Natural killer cell (primary cell): ENCODE measurements around the gene STRADB. TPM values are rescaled to one million over a fixed set of nuclear protein-coding genes. Genes with fewer than 3 reads are reported as not detected.

Source experiments
- ATAC-seq, 3 donors: fragments of 150-1000 bp in 2 of 3; fragments of 200-7000 bp in 1 of 3; cut with Tn5 transposase; 1 replicate in 1 of 3; 2 replicates in 2 of 3; pipeline ENCODE4 v1.10.0; 2021; ENCODE audit warnings: mild to moderate bottlenecking in 2 of 3, moderate library complexity in 2 of 3
- DNase-seq, 2 donors: peaks; one replicate each; pipeline versions ENCODE4 v3.0.0 to v3.0.0-alpha.2; 2013 to 2021; ENCODE audit warnings: mixed read lengths in 1 of 2
- H3K27ac ChIP-seq: one replicate; pipeline ENCODE4 v1.5.1; 2013; ENCODE audit warnings: mild to moderate bottlenecking, low read length
- H3K27me3 ChIP-seq: one replicate; pipeline ENCODE4 v1.6.1; 2013; ENCODE audit warnings: low read length; ENCODE audit not compliant: control insufficient read depth, insufficient read depth
- H3K36me3 ChIP-seq: one replicate; pipeline ENCODE4 v1.6.1; 2013; ENCODE audit warnings: low read length; ENCODE audit not compliant: control insufficient read depth, insufficient read depth
- H3K4me1 ChIP-seq: one replicate; pipeline ENCODE4 v1.6.1; 2013; ENCODE audit warnings: low read length; ENCODE audit not compliant: control insufficient read depth, insufficient read depth
- H3K4me3 ChIP-seq: one replicate; pipeline ENCODE4 v1.5.1; 2013; ENCODE audit warnings: low read length
- H3K9me3 ChIP-seq: one replicate; pipeline ENCODE4 v1.6.1; 2013; ENCODE audit warnings: low read length; ENCODE audit not compliant: control insufficient read depth, insufficient read depth
- H3K27ac Mint-ChIP-seq, 2 donors: one replicate each; pipeline ENCODE4 v1.8.0; 2022; ENCODE audit warnings: mild to moderate bottlenecking in 2 of 2, mixed read lengths in 2 of 2, moderate library complexity in 1 of 2
- H3K27me3 Mint-ChIP-seq, 2 donors: one replicate each; pipeline ENCODE4 v1.8.0; 2022; ENCODE audit warnings: low read depth in 2 of 2, mixed read lengths in 2 of 2
- H3K36me3 Mint-ChIP-seq: one replicate; pipeline ENCODE4 v1.8.0; 2022; ENCODE audit warnings: mixed read lengths
- H3K4me1 Mint-ChIP-seq, 2 donors: one replicate each; pipeline ENCODE4 v1.8.0; 2022; ENCODE audit warnings: mixed read lengths in 2 of 2
- H3K4me3 Mint-ChIP-seq: one replicate; pipeline ENCODE4 v1.8.0; 2022; ENCODE audit warnings: mild to moderate bottlenecking, moderate library complexity, mixed read lengths
- H3K9me3 Mint-ChIP-seq, 2 donors: one replicate each; pipeline ENCODE4 v1.8.0; 2022; ENCODE audit warnings: mixed read lengths in 2 of 2
- WGBS: methylation state at CpG from one replicate; pipeline ENCODE4 v1.1.7; 2013; ENCODE audit warnings: missing lambda C conversion rate; ENCODE audit not compliant: insufficient coverage; 5-methylcytosine and 5-hydroxymethylcytosine counted together
- intact Hi-C: fragments of 100-400 bp; cut with micrococcal nuclease; formaldehyde crosslinking; loops from one replicate; pipeline ENCODE4 v1.14.2; 2022
- total RNA-seq, 4 donors: library from RNA; stranded (reverse); fragments of 120-200 nt in 1 of 4; gene quantifications; one replicate each; pipeline versions ENCODE4 v1.2.3 to v1.2.4, GENCODE V29; 2013 to 2022
- TF ChIP-seq, protein P1 (sequence below): fragments of 200-600 bp; IDR thresholded peaks from one replicate; pipeline ENCODE4 v1.8.0; 2022; ENCODE audit warnings: antibody characterized with exemption

The STRADB gene
- total RNA-seq, 3 donors from 2014 or later (not counting 1 experiment from before 2014, with no cell fraction given) = 11.8 to 15.3 (median 14.7) TPM

DNA sequence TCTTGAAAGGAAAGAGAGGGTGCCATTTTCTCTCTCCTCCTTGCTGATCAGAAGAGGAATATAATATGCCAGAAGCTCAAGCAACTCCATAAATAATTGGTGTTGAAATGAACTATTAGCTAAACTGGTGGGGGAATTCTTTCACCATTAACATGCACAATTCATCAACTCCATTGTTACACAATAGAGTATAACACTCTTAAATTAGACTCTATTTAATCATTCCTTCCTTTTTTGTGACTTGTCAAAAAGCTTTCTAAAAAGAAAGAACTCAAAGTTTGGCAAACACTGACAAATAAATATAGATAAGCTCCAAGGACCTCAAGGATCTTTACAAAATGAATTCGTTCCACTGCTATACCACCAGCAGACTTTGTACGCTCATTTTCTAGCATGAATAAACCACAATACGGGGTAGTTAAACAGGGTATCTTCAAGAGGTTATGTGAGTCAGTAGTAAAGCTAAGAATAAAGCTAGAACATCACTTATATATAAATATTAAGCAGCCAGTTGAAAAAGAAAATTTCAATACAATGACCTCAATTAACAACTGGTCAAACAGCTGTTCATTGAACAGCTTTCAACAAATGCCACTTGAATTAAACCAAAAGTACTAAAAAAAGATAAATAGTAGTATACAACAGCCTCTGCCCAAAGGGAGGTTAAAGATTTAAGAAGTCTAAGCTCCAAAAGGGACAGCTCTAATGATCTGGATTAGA lies 6.6 kb upstream of the STRADB start:
- WGBS = 100% methylated on average over 1 of the region's 3 CpGs
- Histone ChIP-seq H3K4me3 (no peak overlapping the region), H3K36me3 (peaks cover 2% of the 10 kb centered on the region), H3K27me3 (no peaks in the 10 kb centered on the region), H3K4me1 (no peaks in the 10 kb centered on the region), H3K9me3 (no peaks in the 10 kb centered on the region), H3K27ac (no peak overlapping the region)
- Mint-ChIP-seq H3K36me3 (no peaks in the 10 kb centered on the region), H3K27me3 (no peaks in the 10 kb centered on the region), H3K27ac (no peak overlapping the region), H3K4me1 (peaks cover 20 to 30% of the 10 kb centered on the region in 2 donors), H3K9me3 (no peaks in the 10 kb centered on the region), H3K4me3 (no peak overlapping the region)
- intact Hi-C loops = no loop called here
- DNase-seq (no peak), ATAC-seq (no peak)
- TF ChIP-seq, protein P1, sequence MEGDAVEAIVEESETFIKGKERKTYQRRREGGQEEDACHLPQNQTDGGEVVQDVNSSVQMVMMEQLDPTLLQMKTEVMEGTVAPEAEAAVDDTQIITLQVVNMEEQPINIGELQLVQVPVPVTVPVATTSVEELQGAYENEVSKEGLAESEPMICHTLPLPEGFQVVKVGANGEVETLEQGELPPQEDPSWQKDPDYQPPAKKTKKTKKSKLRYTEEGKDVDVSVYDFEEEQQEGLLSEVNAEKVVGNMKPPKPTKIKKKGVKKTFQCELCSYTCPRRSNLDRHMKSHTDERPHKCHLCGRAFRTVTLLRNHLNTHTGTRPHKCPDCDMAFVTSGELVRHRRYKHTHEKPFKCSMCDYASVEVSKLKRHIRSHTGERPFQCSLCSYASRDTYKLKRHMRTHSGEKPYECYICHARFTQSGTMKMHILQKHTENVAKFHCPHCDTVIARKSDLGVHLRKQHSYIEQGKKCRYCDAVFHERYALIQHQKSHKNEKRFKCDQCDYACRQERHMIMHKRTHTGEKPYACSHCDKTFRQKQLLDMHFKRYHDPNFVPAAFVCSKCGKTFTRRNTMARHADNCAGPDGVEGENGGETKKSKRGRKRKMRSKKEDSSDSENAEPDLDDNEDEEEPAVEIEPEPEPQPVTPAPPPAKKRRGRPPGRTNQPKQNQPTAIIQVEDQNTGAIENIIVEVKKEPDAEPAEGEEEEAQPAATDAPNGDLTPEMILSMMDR = no peak

DNA sequence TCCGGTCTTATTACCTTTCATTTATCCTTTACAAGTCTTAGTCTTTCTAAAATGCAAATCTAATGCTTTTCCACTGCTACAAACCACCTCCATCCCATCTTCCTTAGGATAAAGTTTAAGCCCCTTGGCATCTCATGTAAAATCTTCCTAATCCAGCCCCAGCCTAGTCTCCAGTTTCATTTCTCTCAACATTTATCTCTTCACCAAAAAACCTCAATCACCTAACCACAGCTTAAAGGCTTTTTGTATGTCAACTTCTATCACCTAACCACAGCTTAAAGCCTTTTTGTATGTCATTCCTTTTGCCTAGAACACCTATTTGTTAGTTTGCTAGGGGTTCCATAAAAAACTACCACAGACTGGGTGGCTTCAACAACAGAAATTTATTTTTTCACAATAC lies 4.5 kb upstream of the STRADB start:
- Histone ChIP-seq H3K4me3 (no peak overlapping the region), H3K36me3 (peaks cover 2% of the 10 kb centered on the region), H3K27ac (no peak overlapping the region), H3K27me3 (no peaks in the 10 kb centered on the region), H3K4me1 (peaks cover 5% of the 10 kb centered on the region), H3K9me3 (no peaks in the 10 kb centered on the region)
- TF ChIP-seq, protein P1 = no peak
- Mint-ChIP-seq H3K4me3 (peak overlapping the region; percentile 1), H3K27me3 (no peaks in the 10 kb centered on the region), H3K36me3 (no peaks in the 10 kb centered on the region), H3K9me3 (no peaks in the 10 kb centered on the region), H3K4me1 (peaks cover 27 to 36% of the 10 kb centered on the region in 2 donors), H3K27ac (peak overlapping the region in 1 of 2 donors; percentile 0)
- 78% methylated on average over 1 of the region's 1 CpG for WGBS
- ATAC-seq (no peak), DNase-seq (peak in 1 of 2 donors; percentile 63)
- intact Hi-C loops = no loop called here

DNA sequence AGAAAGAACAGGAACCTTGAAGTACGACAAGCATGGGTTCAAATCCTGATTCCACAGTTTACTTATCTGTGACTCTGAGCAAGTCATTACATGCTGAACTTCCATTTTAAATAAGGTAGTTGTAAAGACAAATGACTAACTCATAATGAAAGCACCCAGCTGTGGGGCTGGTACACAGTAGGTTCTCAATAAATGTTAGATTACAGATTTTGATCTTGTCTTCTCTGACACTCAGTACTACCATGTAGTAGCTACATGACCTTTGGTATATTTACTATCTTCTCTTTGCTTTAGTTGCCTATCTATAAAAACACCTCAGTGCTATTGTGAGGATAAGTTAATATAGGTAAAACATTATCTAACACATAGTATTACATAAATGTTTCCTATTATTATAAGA lies 3.5 kb upstream of the STRADB start:
- Histone ChIP-seq H3K27me3 (no peaks in the 10 kb centered on the region), H3K36me3 (no peaks in the 10 kb centered on the region), H3K9me3 (no peaks in the 10 kb centered on the region), H3K4me3 (no peak overlapping the region), H3K27ac (no peak overlapping the region), H3K4me1 (peaks cover 10% of the 10 kb centered on the region)
- no peak for ATAC-seq
- no peaks in the 10 kb centered on the region for H3K9me3 Mint-ChIP-seq
- H3K4me1 Mint-ChIP-seq = peaks cover 34 to 43% of the 10 kb centered on the region in 2 donors
- WGBS = 67% methylated on average over 1 of the region's 1 CpG
- H3K4me3 Mint-ChIP-seq = no peak overlapping the region
- TF ChIP-seq, protein P1 = no peak
- no peaks in the 10 kb centered on the region for H3K36me3 Mint-ChIP-seq
- H3K27ac Mint-ChIP-seq = peak overlapping the region; percentile 11 to 44
- no peaks in the 10 kb centered on the region for H3K27me3 Mint-ChIP-seq
- intact Hi-C loops = no loop called here
- no peak for DNase-seq

DNA sequence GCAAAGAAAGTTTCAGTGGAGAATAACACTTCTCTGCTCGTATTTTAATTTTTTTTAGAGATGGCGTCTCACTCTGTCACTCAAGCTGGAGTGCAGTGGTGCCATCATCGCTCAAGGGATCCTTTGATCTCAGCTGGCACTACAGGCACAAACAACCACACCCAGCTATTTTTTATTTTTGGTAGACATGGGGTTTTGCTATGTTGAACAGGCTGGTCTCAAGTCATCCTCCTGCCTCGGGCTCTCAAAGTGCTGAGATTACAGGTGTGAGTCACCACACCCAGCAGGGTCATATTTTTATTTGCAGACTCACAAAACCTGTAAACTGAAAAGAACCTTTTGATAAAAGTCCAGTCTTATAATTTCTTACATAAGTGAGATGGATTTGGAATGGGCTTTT lies 2.8 kb upstream of the STRADB start:
- H3K9me3 Mint-ChIP-seq = no peaks in the 10 kb centered on the region
- intact Hi-C loops = no loop called here
- 73% methylated on average over 3 of the region's 4 CpGs for WGBS
- Histone ChIP-seq H3K36me3 (no peaks in the 10 kb centered on the region), H3K9me3 (no peaks in the 10 kb centered on the region), H3K4me3 (no peak overlapping the region), H3K27ac (no peak overlapping the region), H3K27me3 (no peaks in the 10 kb centered on the region), H3K4me1 (peaks cover 10% of the 10 kb centered on the region)
- TF ChIP-seq, protein P1 = no peak
- H3K27me3 Mint-ChIP-seq = no peaks in the 10 kb centered on the region
- no peak overlapping the region for H3K27ac Mint-ChIP-seq
- ATAC-seq (no peak), DNase-seq (peak in 1 of 2 donors; percentile 59)
- H3K4me1 Mint-ChIP-seq = peaks cover 34 to 43% of the 10 kb centered on the region in 2 donors
- no peaks in the 10 kb centered on the region for H3K36me3 Mint-ChIP-seq
- H3K4me3 Mint-ChIP-seq = peak overlapping the region; percentile 61
